Cortex of kidney (tissue), 1 donor: ENCODE data around the gene DVL1.

ENCODE experiments used
- DNase-seq: peaks from one replicate; lab custom pipeline; 2025; lab: John Stamatoyannopoulos, UW

DVL1 gene

GRCh38 chr1:1340185-1340584 lies 9.0 kb downstream of the DVL1 start:
- DNase-seq, result no peak

- no peak for DNase-seq
These were observed 10.9 kb downstream of the DVL1 start for GRCh38 chr1:1338278-1338677.

- no peak for DNase-seq
These were observed 11.4 kb downstream of the DVL1 start for GRCh38 chr1:1337793-1338147.

GRCh38 chr1:1336931-1337792 lies 12.1 kb downstream of the DVL1 start:
- no peak for DNase-seq

- no peak for DNase-seq
These were observed 12.8 kb downstream of the DVL1 start for GRCh38 chr1:1336446-1336845.

GRCh38 chr1:1335792-1336248 lies 13.4 kb downstream of the DVL1 start:
- no peak for DNase-seq

GRCh38 chr1:1335283-1335682 lies 13.9 kb downstream of the DVL1 start:
- DNase-seq, result no peak

GRCh38 chr1:1334835-1335234 lies 14.4 kb downstream of the DVL1 start:
- DNase-seq, result no peak

GRCh38 chr1:1333551-1334241 lies 15.5 kb downstream of the DVL1 start:
- no peak for DNase-seq

- no peak for DNase-seq
These were observed 16.3 kb downstream of the DVL1 start for GRCh38 chr1:1332774-1333480.

GRCh38 chr1:1332031-1332755 lies 17.0 kb downstream of the DVL1 start:
- DNase-seq, result no peak

- no peak for DNase-seq
These were observed 17.9 kb downstream of the DVL1 start, which contains the start of gene TAS1R3 for GRCh38 chr1:1331068-1331965. TSS of gene TAS1R3 (plus strand) at chr1:1331280. CDS start at chr1:1331346, 66 bp downstream.

GRCh38 chr1:1330366-1331067 lies 18.7 kb downstream of the DVL1 start:
- DNase-seq, result no peak

- no peak for DNase-seq
These were observed 19.7 kb downstream of the DVL1 start for GRCh38 chr1:1329304-1330210.

- DNase-seq, result no peak
These were observed 21.0 kb downstream of the DVL1 start for GRCh38 chr1:1328254-1328653.

- DNase-seq, result no peak
These were observed 21.9 kb downstream of the DVL1 start for GRCh38 chr1:1327291-1327690.

- DNase-seq, result no peak
These were observed 23.1 kb downstream of the DVL1 start for GRCh38 chr1:1326075-1326605.

- DNase-seq, result no peak
These were observed 23.7 kb downstream of the DVL1 start for GRCh38 chr1:1325288-1326074.
